ENCODE results near the gene CAPN15.

CAPN15 gene

DNA sequence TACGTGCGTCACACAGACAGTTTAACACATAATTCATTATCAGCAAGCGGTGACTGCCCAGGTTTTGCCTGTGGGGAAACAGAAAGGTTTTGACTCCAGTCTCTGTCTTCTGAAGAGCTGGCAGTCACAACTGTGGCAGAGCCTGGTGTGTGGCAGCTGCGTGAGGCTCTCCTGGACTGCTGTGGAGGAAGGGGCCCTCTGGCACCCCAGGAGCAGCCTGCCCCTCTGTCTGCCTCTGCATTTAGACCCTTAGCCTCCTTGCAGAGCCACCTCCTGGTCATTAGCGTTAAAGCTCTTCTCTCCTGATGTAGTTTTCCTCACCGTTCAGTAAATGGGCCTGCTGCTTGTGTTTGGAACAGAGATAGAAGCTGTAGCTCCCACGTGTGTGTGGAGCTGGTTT lies 73.3 kb downstream of the CAPN15 start:
- Histone ChIP-seq H3K4me3 (no peak overlapping the region), H3K9me3 (replicated peaks in 1 of 11) (peaks cover 11 to 32% (median 22%) of the 10 kb centered on the region in 11 experiments), H3K4me2 (no peak overlapping the region; a peak in 1 of 22 replicates), H3K9ac (0 out of 22 replicates have a peak overlapping the region, but pooled peaks of 1 of the 11 experiments have one; percentile 31), H4K20me1 (peaks cover 12 to 72% (median 58%) of the 10 kb centered on the region in 11 experiments; a peak in 20 of 22 replicates), H3K4me1 (peaks cover 8 to 25% (median 15%) of the 10 kb centered on the region in 10 experiments), H3K27ac (no peak overlapping the region), H3K36me3 (peaks cover 19 to 71% (median 40%) of the 10 kb centered on the region in 11 experiments; a peak in 21 of 22 replicates), H3K27me3 (no peaks in the 10 kb centered on the region)
- TF ChIP-seq Cebpa-rat (IDR thresholded peaks at IDR 0.05) = no peak

DNA sequence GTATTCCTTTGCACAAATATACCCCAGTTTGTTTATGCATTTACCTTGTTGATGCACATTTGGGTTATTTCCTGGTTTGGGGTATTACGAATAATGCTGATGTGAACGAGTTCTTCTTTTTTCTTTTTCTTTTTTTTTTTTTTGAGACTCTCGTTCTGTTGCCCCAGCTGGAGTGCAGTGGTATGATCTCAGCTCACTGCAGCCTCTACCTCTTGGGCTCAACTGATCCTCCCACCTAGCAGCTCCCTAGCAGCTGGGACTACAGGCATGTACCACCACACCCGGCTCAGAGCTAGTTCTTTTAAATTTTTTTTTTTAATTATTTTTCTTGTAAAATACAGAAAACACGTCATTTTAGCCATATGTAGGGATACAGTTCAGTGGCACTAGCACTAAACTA lies 76.4 kb downstream of the CAPN15 start:
- H3K9me3 ChIP-seq (replicated peaks in 1 of 11) = peaks cover 11 to 48% (median 42%) of the 10 kb centered on the region in 11 experiments

More for the DNA sequence above, 76.4 kb downstream of the CAPN15 start:
- Histone ChIP-seq H4K20me1 (peaks cover 11 to 79% (median 52%) of the 10 kb centered on the region in 11 experiments; a peak in 21 of 22 replicates), H3K9ac (no peak overlapping the region), H3K36me3 (peaks cover 11 to 61% (median 39%) of the 10 kb centered on the region in 11 experiments; a peak in 21 of 22 replicates), H3K27me3 (no peaks in the 10 kb centered on the region), H3K4me3 (no peak overlapping the region), H3K27ac (no peak overlapping the region), H3K4me1 (peaks cover 0 to 20% (median 11%) of the 10 kb centered on the region in 10 experiments; a peak in 16 of 20 replicates), H3K4me2 (no peak overlapping the region)
- TF ChIP-seq Cebpa-rat (IDR thresholded peaks at IDR 0.05) = no peak
